Lung (tissue), 12 donors: Measurements from ENCODE around the gene DNAL1. TPM values are rescaled to one million over a fixed set of nuclear protein-coding genes. Genes with fewer than 3 reads are reported as not detected.
A peak's percentile ranks its signal among the peaks of the same experiment; 100 is the strongest.

Source experiments
- ATAC-seq: fragments of 200-7000 bp; cut with Tn5 transposase; one replicate; pipeline ENCODE4 v1.9.1; 2020; ENCODE audit warnings: moderate number of reproducible peaks; ENCODE audit not compliant: insufficient read depth, low FRiP score
- DNase-seq, 3 donors: peaks; one replicate each; pipeline ENCODE4 v3.0.0-alpha.2; 2013 to 2017
- H3K27ac ChIP-seq, 2 donors: one replicate each; pipeline ENCODE4 v1.5.1; 2013; ENCODE audit warnings: mild to moderate bottlenecking in 2 of 2, moderate library complexity in 2 of 2, control low read depth in 1 of 2, inconsistent platforms in 1 of 2, low read depth in 1 of 2, low read length in 1 of 2
- H3K27me3 ChIP-seq, 3 donors: one replicate each; pipeline ENCODE4 v1.5.1; 2013; ENCODE audit warnings: low read length in 2 of 3; ENCODE audit not compliant: control insufficient read depth in 3 of 3, insufficient read depth in 3 of 3
- H3K36me3 ChIP-seq, 4 donors: one replicate each; pipeline ENCODE4 v1.5.1; 2013; ENCODE audit warnings: low read length in 4 of 4, mild to moderate bottlenecking in 1 of 4, moderate library complexity in 1 of 4; ENCODE audit not compliant: control insufficient read depth in 4 of 4, insufficient read depth in 4 of 4
- H3K4me1 ChIP-seq, 5 donors: one replicate each; pipeline ENCODE4 v1.5.1; 2013; ENCODE audit warnings: low read length in 5 of 5, mild to moderate bottlenecking in 2 of 5, moderate library complexity in 1 of 5; ENCODE audit not compliant: control insufficient read depth in 5 of 5, insufficient read depth in 5 of 5
- H3K4me3 ChIP-seq: one replicate; pipeline ENCODE4 v1.5.1; 2013; ENCODE audit warnings: mild to moderate bottlenecking, control low read depth, moderate library complexity
- H3K9ac ChIP-seq, 2 donors: one replicate each; pipeline ENCODE4 v1.5.1; 2013; ENCODE audit warnings: low read length in 2 of 2, control low read depth in 1 of 2; ENCODE audit not compliant: insufficient read depth in 1 of 2
- H3K9me3 ChIP-seq, 4 donors: one replicate each; pipeline ENCODE4 v1.5.1; 2013; ENCODE audit warnings: low read length in 3 of 4, mild to moderate bottlenecking in 1 of 4, moderate library complexity in 1 of 4; ENCODE audit not compliant: control insufficient read depth in 4 of 4, insufficient read depth in 3 of 4
- WGBS, 2 donors: extraction: QIAGEN DNeasy Blood & Tissue Kit; methylation state at CpG; one replicate each; pipeline ENCODE4 v1.1.7; 2013; 5-methylcytosine and 5-hydroxymethylcytosine counted together
- polyA plus RNA-seq, 2 donors: library from polyadenylated mRNA; stranded (reverse); fragments of 200-250 nt; gene quantifications; one replicate each; pipeline ENCODE4 v1.2.1, GENCODE V29; 2013
- total RNA-seq, 2 donors: library from RNA; depleted of rRNA in 1 of 2; stranded (reverse); fragments of >200 nt in 1 of 2; gene quantifications; one replicate each; pipeline ENCODE4 v1.2.1, GENCODE V29; 2014 to 2021
- TF ChIP-seq, protein P1 (sequence below): IDR thresholded peaks from 2 replicates; pipeline ENCODE4 v1.5.1; 2012; ENCODE audit warnings: mild to moderate bottlenecking; ENCODE audit errors: control extremely low read depth, extremely low read depth
- donor health status: control.
- donor health status: control.
- donor health status: Bipolar disorder and iron deficiency.
- donor health status: healthy.
- donor health status: DM: yes; HTN: yes; CAD: no.

DNAL1 gene
- total and polyA plus RNA-seq, 4 donors: 5.7 to 25.5 (median 16.6) TPM

DNA sequence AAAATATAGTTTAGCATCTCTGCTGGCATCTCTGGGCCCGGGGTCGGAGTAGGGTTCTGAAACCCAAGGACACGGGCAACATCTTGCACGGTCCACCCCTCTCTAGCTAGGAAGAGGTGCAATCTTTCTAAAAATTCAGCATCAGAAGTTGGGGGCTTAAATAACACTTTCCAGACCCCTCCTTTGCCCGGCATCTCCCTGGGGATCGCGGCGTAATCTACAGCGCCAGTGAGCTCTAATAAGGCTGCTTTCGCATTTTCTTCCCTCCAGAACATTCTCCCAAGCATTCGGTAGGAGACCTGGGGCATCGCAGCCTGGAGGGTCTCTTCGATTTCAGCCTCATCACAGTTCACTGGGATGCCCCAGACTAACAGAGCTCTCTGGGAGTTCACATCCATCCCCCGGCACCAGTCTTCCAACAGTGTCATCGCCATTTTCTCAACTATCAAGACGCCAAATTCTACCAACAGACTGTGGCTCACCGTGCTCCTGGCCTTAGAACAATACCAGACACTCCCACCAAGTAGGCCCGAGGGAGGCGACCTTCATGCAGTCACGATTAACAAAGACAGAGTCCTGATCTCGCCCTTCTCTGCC is 68.5 kb downstream of the DNAL1 start:
- H3K4me1 ChIP-seq: peaks cover 0 to 39% (median 14%) of the 10 kb centered on the region in 5 donors
- DNase-seq: peak in 1 of 3 donors; percentile 68

DNA sequence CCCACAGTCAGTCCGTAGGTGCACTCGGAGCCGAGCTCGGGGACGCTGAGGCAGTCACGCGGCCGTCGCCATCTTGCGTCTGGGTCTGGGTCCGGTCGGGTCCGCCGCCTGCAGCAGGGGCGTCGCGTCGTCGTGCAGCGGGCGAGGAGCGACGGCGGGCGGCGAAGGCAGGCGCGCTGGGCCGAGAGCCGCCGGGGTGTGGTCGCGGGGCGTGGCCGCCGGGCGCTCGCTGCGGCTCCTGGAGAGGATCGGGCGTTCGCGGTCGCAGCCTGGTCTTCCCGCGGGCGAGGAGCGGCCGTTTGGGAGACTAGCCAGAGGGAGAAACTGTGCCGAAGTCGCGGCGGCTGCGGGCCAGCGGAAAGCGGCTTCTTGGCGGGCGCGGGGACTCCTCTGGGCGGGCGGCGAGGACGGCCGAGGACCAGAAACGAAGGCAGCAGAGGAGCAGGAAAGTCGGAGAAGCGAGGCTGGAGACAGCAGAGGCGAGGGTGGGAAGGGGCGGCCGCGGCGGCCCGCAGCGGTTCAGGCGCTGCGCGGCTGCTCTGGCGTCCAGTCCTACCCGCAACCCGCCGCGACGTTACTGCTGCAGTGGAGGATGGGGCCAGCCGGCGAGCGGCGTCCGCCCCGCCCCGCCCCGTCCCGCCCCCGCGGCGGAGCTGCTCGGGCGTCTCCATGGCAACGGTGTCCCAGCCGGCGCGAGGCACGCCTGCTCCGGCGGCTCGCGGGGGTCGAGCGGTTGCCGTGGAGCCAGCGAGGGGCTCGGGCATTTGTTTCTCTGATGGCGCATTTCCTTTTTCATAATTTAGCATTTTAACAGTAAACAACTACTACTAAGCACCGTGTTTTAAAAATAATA is 69.2 kb downstream of the DNAL1 start, which contains the start of gene PNMA1:
Gene PNMA1, minus strand, starts transcription at position 582 of the 853 bp plus-strand sequence. CDS start 745 bp downstream, outside the sequence.
- Histone ChIP-seq H3K4me1 (peaks cover 0 to 43% (median 14%) of the 10 kb centered on the region in 5 donors), H3K27ac (peak within 1 kb of the TSS; percentile 90 to 93), H3K9ac (peak within 1 kb of the TSS; percentile 50 to 82), H3K4me3 (peak within 1 kb of the TSS; percentile 76), H3K9me3 (no peaks in the 10 kb centered on the region), H3K36me3 (peaks cover 3 to 21% (median 15%) of the 10 kb centered on the region in 4 donors), H3K27me3 (no peaks in the 10 kb centered on the region)
- WGBS, 2 donors: 0 to 1% methylated on average over 96 to 113 of the region's 113 CpGs
- TF ChIP-seq, protein P1, sequence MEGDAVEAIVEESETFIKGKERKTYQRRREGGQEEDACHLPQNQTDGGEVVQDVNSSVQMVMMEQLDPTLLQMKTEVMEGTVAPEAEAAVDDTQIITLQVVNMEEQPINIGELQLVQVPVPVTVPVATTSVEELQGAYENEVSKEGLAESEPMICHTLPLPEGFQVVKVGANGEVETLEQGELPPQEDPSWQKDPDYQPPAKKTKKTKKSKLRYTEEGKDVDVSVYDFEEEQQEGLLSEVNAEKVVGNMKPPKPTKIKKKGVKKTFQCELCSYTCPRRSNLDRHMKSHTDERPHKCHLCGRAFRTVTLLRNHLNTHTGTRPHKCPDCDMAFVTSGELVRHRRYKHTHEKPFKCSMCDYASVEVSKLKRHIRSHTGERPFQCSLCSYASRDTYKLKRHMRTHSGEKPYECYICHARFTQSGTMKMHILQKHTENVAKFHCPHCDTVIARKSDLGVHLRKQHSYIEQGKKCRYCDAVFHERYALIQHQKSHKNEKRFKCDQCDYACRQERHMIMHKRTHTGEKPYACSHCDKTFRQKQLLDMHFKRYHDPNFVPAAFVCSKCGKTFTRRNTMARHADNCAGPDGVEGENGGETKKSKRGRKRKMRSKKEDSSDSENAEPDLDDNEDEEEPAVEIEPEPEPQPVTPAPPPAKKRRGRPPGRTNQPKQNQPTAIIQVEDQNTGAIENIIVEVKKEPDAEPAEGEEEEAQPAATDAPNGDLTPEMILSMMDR: no peak
- DNase-seq (peak; percentile 91 to 93 (median 93)), ATAC-seq (peak; percentile 90)

More for the DNA sequence above, 68.5 kb downstream of the DNAL1 start:
- Histone ChIP-seq H3K9me3 (no peaks in the 10 kb centered on the region), H3K36me3 (peaks cover under 1 to 19% (median 13%) of the 10 kb centered on the region in 4 donors), H3K27me3 (no peaks in the 10 kb centered on the region), H3K27ac (peak overlapping the region; percentile 90 to 93), H3K4me3 (peak overlapping the region; percentile 76), H3K9ac (peak overlapping the region; percentile 44 to 82)
- ATAC-seq: no peak
- TF ChIP-seq, protein P1: no peak
- WGBS, 2 donors: 6 to 17% methylated on average over 21 of the region's 21 CpGs

DNA sequence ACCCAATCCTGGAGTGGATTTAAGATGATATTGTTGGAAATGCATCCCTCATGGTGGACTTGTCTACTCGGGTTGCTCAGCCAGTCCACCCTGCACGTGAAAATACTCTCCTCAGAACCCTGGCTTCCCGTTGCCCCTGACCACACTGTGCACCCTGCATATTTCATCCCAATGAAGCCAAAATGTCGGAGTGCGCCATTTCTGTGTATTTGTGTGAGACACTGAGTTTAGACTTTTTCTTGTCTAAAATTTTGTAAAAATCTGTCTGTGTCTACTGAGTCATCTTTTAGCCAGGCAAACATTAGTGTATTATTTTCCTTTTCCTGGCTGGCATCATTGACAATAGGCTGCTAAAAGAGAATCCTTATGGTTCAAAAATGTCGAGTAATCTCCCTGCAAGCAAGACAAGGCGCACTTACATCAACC is 69.9 kb downstream of the DNAL1 start:
- TF ChIP-seq, protein P1: no peak
- Histone ChIP-seq H3K27ac (peak overlapping the region in 1 of 2 donors; percentile 62), H3K27me3 (no peaks in the 10 kb centered on the region), H3K9ac (peak overlapping the region in 1 of 2 donors; percentile 50), H3K9me3 (no peaks in the 10 kb centered on the region), H3K4me1 (peaks cover 0 to 47% (median 14%) of the 10 kb centered on the region in 5 donors), H3K4me3 (no peak overlapping the region), H3K36me3 (peaks cover 3 to 27% (median 17%) of the 10 kb centered on the region in 4 donors)
- 54 to 58% methylated on average over 7 of the region's 7 CpGs for WGBS, 2 donors
- DNase-seq (no peak), ATAC-seq (no peak)
